OCI-LY3 (cell line): ENCODE results near the gene LRCH1.

ENCODE experiments used
- CTCF ChIP-seq: fragments of 200-600, 300-600 bp; sonication (generic); IDR thresholded peaks from 2 replicates; pipeline ENCODE4 v1.5.1; 2014; ENCODE audit warnings: antibody characterized with exemption, low read length, low read depth
- EZH2phosphoT487 ChIP-seq: fragments of 200-600 bp; shearing (Covaris generic); IDR thresholded peaks from 2 replicates; pipeline ENCODE4 v1.6.1; 2018; ENCODE audit warnings: antibody characterized with exemption, mixed run types, low read depth

DNA sequence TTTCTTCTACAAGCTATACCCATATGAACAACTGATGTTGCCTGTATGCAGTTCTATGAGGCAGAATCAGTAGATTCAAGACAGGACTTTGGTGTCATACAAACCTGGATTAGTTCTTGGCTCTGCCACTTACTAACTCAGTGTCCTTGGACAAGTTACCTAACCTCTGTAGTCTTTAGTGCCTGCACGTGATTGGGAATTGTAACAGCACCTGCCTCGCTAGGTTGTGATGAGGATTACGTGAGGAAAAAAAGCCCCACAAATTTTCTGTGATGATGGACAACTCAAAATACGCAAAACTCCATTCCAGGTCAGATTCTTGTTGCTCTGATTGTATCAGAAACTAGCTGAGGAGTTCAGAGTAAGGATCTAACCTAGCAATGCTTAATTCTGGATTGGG is 89.3 kb downstream of the LRCH1 start:
- TF ChIP-seq CTCF = no peak
- TF ChIP-seq EZH2phosphoT487 = no peak
